Measurements from ENCODE around the gene DPH7. TPM values are rescaled to one million over a fixed set of nuclear protein-coding genes. Genes with fewer than 3 reads are reported as not detected.

DPH7 gene
- total RNA-seq, 1 donor: 20.3 TPM

GRCh38 chr9:137524981-137525317, 53.8 kb downstream of the DPH7 start:
- Histone ChIP-seq H3K9me3 (ENCODE audit: low read depth, low read length) (no peaks in the 10 kb centered on the region), H3K79me2 (ENCODE audit: insufficient read depth, low read length) (no peaks in the 10 kb centered on the region), H3K4me2 (ENCODE audit: insufficient read depth, low read length) (no peak overlapping the region), H2AFZ (ENCODE audit: low read length) (no peak overlapping the region), H3K36me3 (ENCODE audit: insufficient read depth, low read length) (no peaks in the 10 kb centered on the region), H4K20me1 (ENCODE audit: insufficient read depth, low read length) (no peaks in the 10 kb centered on the region), H3K4me3 (ENCODE audit: insufficient read depth, low read length) (no peak overlapping the region), H3K4me1 (ENCODE audit: insufficient read depth, low read length) (no peaks in the 10 kb centered on the region), H3K27ac (ENCODE audit: low read depth, low read length) (no peak overlapping the region), H3K27me3 (ENCODE audit: insufficient read depth, low read length) (peaks cover 5% of the 10 kb centered on the region)
- no peak for TF ChIP-seq CTCF (IDR thresholded peaks at IDR 0.05; ENCODE audit: extremely low read depth, low read depth, low read length)
- DNase-seq (ENCODE audit: insufficient read length, low spot score, missing footprints): peak; percentile 48

GRCh38 chr9:137524161-137524980, 54.4 kb downstream of the DPH7 start:
- Histone ChIP-seq H3K4me2 (ENCODE audit: insufficient read depth, low read length) (no peak overlapping the region), H2AFZ (ENCODE audit: low read length) (no peak overlapping the region), H3K79me2 (ENCODE audit: insufficient read depth, low read length) (no peaks in the 10 kb centered on the region), H3K4me1 (ENCODE audit: insufficient read depth, low read length) (no peaks in the 10 kb centered on the region), H3K27ac (ENCODE audit: low read depth, low read length) (no peak overlapping the region), H3K36me3 (ENCODE audit: insufficient read depth, low read length) (no peaks in the 10 kb centered on the region), H4K20me1 (ENCODE audit: insufficient read depth, low read length) (no peaks in the 10 kb centered on the region), H3K4me3 (ENCODE audit: insufficient read depth, low read length) (no peak overlapping the region), H3K27me3 (ENCODE audit: insufficient read depth, low read length) (peaks cover 5% of the 10 kb centered on the region), H3K9me3 (ENCODE audit: low read depth, low read length) (no peaks in the 10 kb centered on the region)
- peak; percentile 78 for DNase-seq (ENCODE audit: insufficient read length, low spot score, missing footprints)
- TF ChIP-seq CTCF (IDR thresholded peaks at IDR 0.05; ENCODE audit: extremely low read depth, low read depth, low read length): no peak

- Histone ChIP-seq H3K27ac (ENCODE audit: low read depth, low read length) (no peak overlapping the region), H3K27me3 (ENCODE audit: insufficient read depth, low read length) (peaks cover 5% of the 10 kb centered on the region), H3K4me1 (ENCODE audit: insufficient read depth, low read length) (no peaks in the 10 kb centered on the region), H3K4me2 (ENCODE audit: insufficient read depth, low read length) (no peak overlapping the region), H2AFZ (ENCODE audit: low read length) (no peak overlapping the region), H3K36me3 (ENCODE audit: insufficient read depth, low read length) (no peaks in the 10 kb centered on the region), H4K20me1 (ENCODE audit: insufficient read depth, low read length) (no peaks in the 10 kb centered on the region), H3K9me3 (ENCODE audit: low read depth, low read length) (no peaks in the 10 kb centered on the region), H3K79me2 (ENCODE audit: insufficient read depth, low read length) (no peaks in the 10 kb centered on the region), H3K4me3 (ENCODE audit: insufficient read depth, low read length) (no peak overlapping the region)
- peak; percentile 43 for DNase-seq (ENCODE audit: insufficient read length, low spot score, missing footprints)
- TF ChIP-seq CTCF (IDR thresholded peaks at IDR 0.05; ENCODE audit: extremely low read depth, low read depth, low read length): no peak
Measured at GRCh38 chr9:137522746-137523455, 55.8 kb downstream of the DPH7 start.

GRCh38 chr9:137521405-137521985, 57.2 kb downstream of the DPH7 start:
- H3K4me3 ChIP-seq (ENCODE audit: insufficient read depth, low read length): no peak overlapping the region
- peak; percentile 51 for DNase-seq (ENCODE audit: insufficient read length, low spot score, missing footprints)
- no peaks in the 10 kb centered on the region for H3K27me3 ChIP-seq (ENCODE audit: insufficient read depth, low read length)
- TF ChIP-seq CTCF (IDR thresholded peaks at IDR 0.05; ENCODE audit: extremely low read depth, low read depth, low read length): no peak
- no peaks in the 10 kb centered on the region for H3K9me3 ChIP-seq (ENCODE audit: low read depth, low read length)
- no peak overlapping the region for H3K4me2 ChIP-seq (ENCODE audit: insufficient read depth, low read length)
- H3K79me2 ChIP-seq (ENCODE audit: insufficient read depth, low read length): no peaks in the 10 kb centered on the region
- no peaks in the 10 kb centered on the region for H4K20me1 ChIP-seq (ENCODE audit: insufficient read depth, low read length)
- no peak overlapping the region for H2AFZ ChIP-seq (ENCODE audit: low read length)
- no peaks in the 10 kb centered on the region for H3K4me1 ChIP-seq (ENCODE audit: insufficient read depth, low read length)
- H3K36me3 ChIP-seq (ENCODE audit: insufficient read depth, low read length): no peaks in the 10 kb centered on the region
- H3K27ac ChIP-seq (ENCODE audit: low read depth, low read length): no peak overlapping the region
